Measurements from ENCODE around the gene CD80.

Gene CD80

GRCh38 chr3:119592861-119593260, 33.4 kb upstream of the CD80 start:
- no peak for DNase-seq
- no peaks in the 10 kb centered on the region for H3K36me3 Mint-ChIP-seq (ENCODE audit: insufficient read depth)

GRCh38 chr3:119590706-119591105, 31.3 kb upstream of the CD80 start:
- ATAC-seq (replicated peaks) (no peak), DNase-seq (no peak)
- H3K36me3 Mint-ChIP-seq (ENCODE audit: insufficient read depth) = no peaks in the 10 kb centered on the region
- no peak overlapping the region for H3K4me3 Mint-ChIP-seq
- H3K27ac Mint-ChIP-seq = no peak overlapping the region
- no peaks in the 10 kb centered on the region for H3K4me1 Mint-ChIP-seq (ENCODE audit: low read depth in 2 of 2)
- H3K27me3 Mint-ChIP-seq = peaks cover 0 to 24% of the 10 kb centered on the region in 2 donors
- no peaks in the 10 kb centered on the region for H3K9me3 Mint-ChIP-seq

More at GRCh38 chr3:119592861-119593260, 33.4 kb upstream of the CD80 start:
- H3K4me3 Mint-ChIP-seq = no peak overlapping the region
- no peaks in the 10 kb centered on the region for H3K9me3 Mint-ChIP-seq
- peaks cover 0 to 24% of the 10 kb centered on the region in 2 donors for H3K27me3 Mint-ChIP-seq
- ATAC-seq (replicated peaks) = no peak
- H3K27ac Mint-ChIP-seq = no peak overlapping the region
- no peaks in the 10 kb centered on the region for H3K4me1 Mint-ChIP-seq (ENCODE audit: low read depth in 2 of 2)

GRCh38 chr3:119589102-119589773, 29.8 kb upstream of the CD80 start:
- Mint-ChIP-seq H3K36me3 (ENCODE audit: insufficient read depth) (no peaks in the 10 kb centered on the region), H3K27ac (no peak overlapping the region), H3K27me3 (peaks cover 0 to 24% of the 10 kb centered on the region in 2 donors), H3K9me3 (no peaks in the 10 kb centered on the region), H3K4me1 (ENCODE audit: low read depth in 2 of 2) (no peaks in the 10 kb centered on the region), H3K4me3 (no peak overlapping the region)
- DNase-seq = no peak
- ATAC-seq (replicated peaks) = no peak

GRCh38 chr3:119588112-119588511, 28.7 kb upstream of the CD80 start:
- Mint-ChIP-seq H3K4me1 (ENCODE audit: low read depth in 2 of 2) (no peaks in the 10 kb centered on the region), H3K36me3 (ENCODE audit: insufficient read depth) (no peaks in the 10 kb centered on the region), H3K4me3 (no peak overlapping the region), H3K9me3 (no peaks in the 10 kb centered on the region), H3K27me3 (peaks cover 0 to 16% of the 10 kb centered on the region in 2 donors), H3K27ac (no peak overlapping the region)
- ATAC-seq (replicated peaks) (no peak), DNase-seq (no peak)

- Mint-ChIP-seq H3K27ac (no peak overlapping the region), H3K9me3 (no peaks in the 10 kb centered on the region), H3K36me3 (ENCODE audit: insufficient read depth) (peaks cover 3% of the 10 kb centered on the region), H3K4me1 (ENCODE audit: low read depth in 2 of 2) (peaks cover 0 to 3% of the 10 kb centered on the region in 2 donors), H3K4me3 (no peak overlapping the region), H3K27me3 (peaks cover 0 to 16% of the 10 kb centered on the region in 2 donors)
- DNase-seq (no peak), ATAC-seq (replicated peaks) (no peak)
Measured at GRCh38 chr3:119586733-119587172, 27.3 kb upstream of the CD80 start.

GRCh38 chr3:119585856-119586570, 26.6 kb upstream of the CD80 start:
- peaks cover 0 to 3% of the 10 kb centered on the region in 2 donors for H3K4me1 Mint-ChIP-seq (ENCODE audit: low read depth in 2 of 2)
- H3K27me3 Mint-ChIP-seq = peaks cover 0 to 16% of the 10 kb centered on the region in 2 donors
- H3K9me3 Mint-ChIP-seq = no peaks in the 10 kb centered on the region
- H3K4me3 Mint-ChIP-seq = no peak overlapping the region
- peak overlapping the region in 1 of 2 donors; percentile 29 for H3K27ac Mint-ChIP-seq
- DNase-seq (no peak), ATAC-seq (replicated peaks) (no peak)
- peaks cover 3% of the 10 kb centered on the region for H3K36me3 Mint-ChIP-seq (ENCODE audit: insufficient read depth)

- no peak overlapping the region for H3K4me3 Mint-ChIP-seq
- peaks cover 8% of the 10 kb centered on the region for H3K36me3 Mint-ChIP-seq (ENCODE audit: insufficient read depth)
- H3K27ac Mint-ChIP-seq = no peak overlapping the region
- DNase-seq (no peak), ATAC-seq (replicated peaks) (no peak)
- no peaks in the 10 kb centered on the region for H3K9me3 Mint-ChIP-seq
- H3K27me3 Mint-ChIP-seq = peaks cover 0 to 12% of the 10 kb centered on the region in 2 donors
- peaks cover 5 to 7% of the 10 kb centered on the region in 2 donors for H3K4me1 Mint-ChIP-seq (ENCODE audit: low read depth in 2 of 2)
Measured at GRCh38 chr3:119585208-119585607, 25.8 kb upstream of the CD80 start.

GRCh38 chr3:119582178-119582577, 22.8 kb upstream of the CD80 start:
- H3K4me1 Mint-ChIP-seq (ENCODE audit: low read depth in 2 of 2) = peaks cover 14 to 15% of the 10 kb centered on the region in 2 donors
- H3K27me3 Mint-ChIP-seq = no peaks in the 10 kb centered on the region
- no peaks in the 10 kb centered on the region for H3K9me3 Mint-ChIP-seq
- DNase-seq = no peak
- H3K36me3 Mint-ChIP-seq (ENCODE audit: insufficient read depth) = peaks cover 9% of the 10 kb centered on the region
- no peak for ATAC-seq (replicated peaks)
- H3K4me3 Mint-ChIP-seq = no peak overlapping the region
- H3K27ac Mint-ChIP-seq = no peak overlapping the region

- peak in 2 of 3 experiments; percentile 4 to 17 for DNase-seq
- H3K4me3 Mint-ChIP-seq = peak overlapping the region; percentile 88 to 95
- no peaks in the 10 kb centered on the region for H3K9me3 Mint-ChIP-seq
- H3K36me3 Mint-ChIP-seq (ENCODE audit: insufficient read depth) = peaks cover 9% of the 10 kb centered on the region
- H3K27ac Mint-ChIP-seq = peak overlapping the region; percentile 94
- H3K4me1 Mint-ChIP-seq (ENCODE audit: low read depth in 2 of 2) = peaks cover 14 to 15% of the 10 kb centered on the region in 2 donors
- ATAC-seq (replicated peaks) = peak; percentile 69
- no peaks in the 10 kb centered on the region for H3K27me3 Mint-ChIP-seq
Measured at GRCh38 chr3:119580067-119580760, 20.8 kb upstream of the CD80 start.

- Mint-ChIP-seq H3K27me3 (no peaks in the 10 kb centered on the region), H3K4me3 (peak within 1 kb of the TSS; percentile 88 to 95), H3K36me3 (ENCODE audit: insufficient read depth) (peaks cover 9% of the 10 kb centered on the region), H3K27ac (peak within 1 kb of the TSS; percentile 94), H3K9me3 (no peaks in the 10 kb centered on the region), H3K4me1 (ENCODE audit: low read depth in 2 of 2) (peaks cover 14 to 15% of the 10 kb centered on the region in 2 donors)
- peak; percentile 28 to 39 (median 33) for DNase-seq
- ATAC-seq (replicated peaks) = peak; percentile 78
Measured at GRCh38 chr3:119579366-119580066, 20.1 kb upstream of the CD80 start, which contains the start of gene ADPRH. TSS of gene ADPRH (plus strand) at chr3:119579492. CDS start at chr3:119582170, 2,678 bp downstream.

- Mint-ChIP-seq H3K4me1 (ENCODE audit: low read depth in 2 of 2) (peaks cover 10 to 12% of the 10 kb centered on the region in 2 donors), H3K9me3 (no peaks in the 10 kb centered on the region), H3K27me3 (peaks cover 0 to 15% of the 10 kb centered on the region in 2 donors), H3K27ac (no peak overlapping the region), H3K4me3 (no peak overlapping the region), H3K36me3 (ENCODE audit: insufficient read depth) (peaks cover 4% of the 10 kb centered on the region)
- no peak for ATAC-seq (replicated peaks)
- DNase-seq = no peak
Measured at GRCh38 chr3:119575507-119575906, 16.1 kb upstream of the CD80 start.

GRCh38 chr3:119571688-119572087, 12.3 kb upstream of the CD80 start:
- Mint-ChIP-seq H3K36me3 (ENCODE audit: insufficient read depth) (no peaks in the 10 kb centered on the region), H3K9me3 (no peaks in the 10 kb centered on the region), H3K4me3 (no peak overlapping the region), H3K27me3 (peaks cover 21 to 35% of the 10 kb centered on the region in 2 donors), H3K27ac (no peak overlapping the region), H3K4me1 (ENCODE audit: low read depth in 2 of 2) (no peaks in the 10 kb centered on the region)
- DNase-seq (no peak), ATAC-seq (replicated peaks) (no peak)

GRCh38 chr3:119571230-119571629, 11.8 kb upstream of the CD80 start:
- peaks cover 21 to 35% of the 10 kb centered on the region in 2 donors for H3K27me3 Mint-ChIP-seq
- no peaks in the 10 kb centered on the region for H3K4me1 Mint-ChIP-seq (ENCODE audit: low read depth in 2 of 2)
- H3K4me3 Mint-ChIP-seq = no peak overlapping the region
- no peak for ATAC-seq (replicated peaks)
- no peak for DNase-seq
- no peaks in the 10 kb centered on the region for H3K9me3 Mint-ChIP-seq
- no peaks in the 10 kb centered on the region for H3K36me3 Mint-ChIP-seq (ENCODE audit: insufficient read depth)
- no peak overlapping the region for H3K27ac Mint-ChIP-seq

All from effector memory CD8-positive, alpha-beta T cell (primary cell).